GM18519 (cell line): Measurements from ENCODE around the gene PRLR.

Experiments used
- ATAC-seq: cut with Tn5 transposase; IDR thresholded peaks from one replicate; pipeline ENCODE4 v1.9.1; 2021; ENCODE audit warnings: mild to moderate bottlenecking, moderate library complexity; ENCODE audit not compliant: unreplicated experiment, low FRiP score

Gene PRLR

DNA sequence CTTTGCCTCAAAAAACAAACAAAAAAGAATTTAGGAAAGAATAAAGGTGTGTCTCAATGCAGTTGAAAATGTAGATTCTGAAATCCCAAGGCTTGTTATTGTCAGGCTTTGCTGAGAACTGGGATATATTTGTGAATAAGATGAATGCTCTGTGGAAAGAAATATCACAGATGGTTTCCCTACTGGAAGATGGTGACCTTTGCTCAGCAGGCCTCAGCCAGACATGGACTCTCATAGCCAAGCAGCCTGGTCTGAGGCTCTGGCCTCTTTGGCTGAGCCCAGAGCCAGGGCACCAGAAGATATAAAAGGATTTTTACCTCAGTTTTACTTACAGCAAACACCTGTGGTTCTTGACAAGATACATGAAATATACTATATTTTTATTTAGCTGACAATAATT lies 219.6 kb downstream of the PRLR start:
- no peak for ATAC-seq

DNA sequence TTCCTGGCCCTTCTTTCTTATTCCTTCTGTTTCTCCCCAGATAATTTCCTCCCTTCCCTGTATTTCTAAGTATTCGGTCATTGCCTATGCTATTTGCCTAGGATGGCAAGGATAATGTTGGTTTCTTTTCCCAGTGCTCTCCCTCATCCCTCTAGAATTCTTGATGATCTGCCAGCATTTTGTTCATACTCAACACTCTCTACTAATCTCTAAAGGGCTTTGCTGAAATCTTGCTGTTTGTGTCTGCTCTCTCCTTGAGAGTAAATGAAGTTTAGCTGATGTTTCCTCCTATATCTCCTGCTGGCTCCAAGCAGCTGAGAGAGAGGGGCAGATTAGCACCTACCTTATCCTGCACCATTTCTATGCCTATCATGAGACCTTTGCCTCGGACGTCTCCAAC lies 220.6 kb downstream of the PRLR start:
- ATAC-seq = no peak

DNA sequence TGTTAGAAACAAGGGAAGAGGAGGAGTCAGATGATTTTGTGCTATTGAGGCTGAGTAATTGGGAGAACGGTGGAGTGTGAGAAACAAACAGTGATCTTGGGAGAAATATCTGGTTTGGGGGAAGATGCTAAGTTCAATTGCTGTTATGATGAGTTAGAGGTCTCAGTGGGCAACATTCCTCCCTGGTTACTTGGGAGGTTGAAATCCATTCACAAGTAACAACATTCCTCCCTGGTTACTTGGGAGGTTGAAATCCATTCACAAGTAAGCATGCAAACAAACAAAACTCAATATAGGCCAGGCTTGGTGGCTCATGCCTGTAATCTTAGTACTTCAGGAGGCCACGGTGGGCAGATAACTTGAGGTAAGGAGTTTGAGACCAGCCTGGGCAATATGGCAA lies 221.3 kb downstream of the PRLR start:
- ATAC-seq = no peak

DNA sequence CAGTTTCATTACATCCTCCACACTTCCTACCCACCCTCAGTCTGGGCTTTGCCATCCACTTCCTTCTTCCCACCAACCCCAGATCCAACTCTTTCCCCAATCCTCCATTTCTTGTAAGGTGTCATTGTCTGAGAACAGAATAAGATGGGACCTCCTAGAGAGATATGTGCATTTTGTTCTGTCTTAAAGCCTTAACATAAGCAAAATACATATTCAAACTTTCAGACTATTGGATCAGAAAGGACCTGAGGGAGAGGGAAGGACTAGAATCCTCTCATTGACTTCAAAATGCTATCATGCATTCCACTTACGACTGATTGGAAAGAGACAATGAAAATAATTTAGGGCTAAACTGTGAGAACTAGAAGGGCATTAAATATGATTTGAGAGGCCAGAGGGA lies 225.5 kb downstream of the PRLR start:
- no peak for ATAC-seq

DNA sequence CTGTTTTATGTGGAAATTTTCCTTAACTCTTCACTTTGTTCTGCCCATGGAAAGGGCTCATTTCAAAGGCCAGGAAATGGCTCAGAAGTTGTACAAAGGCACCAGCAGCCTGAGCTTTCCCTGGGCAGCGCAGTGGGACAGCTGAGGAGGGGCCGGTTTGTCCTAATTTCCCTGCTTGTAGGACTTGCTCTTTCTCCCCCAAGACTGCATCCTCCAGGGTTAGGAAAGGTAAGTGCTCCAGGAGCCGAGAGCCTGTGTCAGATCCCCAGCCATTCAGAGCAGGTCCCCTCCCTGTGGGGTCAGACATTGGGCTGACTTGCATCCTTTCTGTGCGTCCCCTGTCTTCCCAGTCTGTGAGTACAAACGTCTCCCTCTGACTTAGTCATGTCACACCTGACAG lies 226.1 kb downstream of the PRLR start:
- ATAC-seq = no peak

DNA sequence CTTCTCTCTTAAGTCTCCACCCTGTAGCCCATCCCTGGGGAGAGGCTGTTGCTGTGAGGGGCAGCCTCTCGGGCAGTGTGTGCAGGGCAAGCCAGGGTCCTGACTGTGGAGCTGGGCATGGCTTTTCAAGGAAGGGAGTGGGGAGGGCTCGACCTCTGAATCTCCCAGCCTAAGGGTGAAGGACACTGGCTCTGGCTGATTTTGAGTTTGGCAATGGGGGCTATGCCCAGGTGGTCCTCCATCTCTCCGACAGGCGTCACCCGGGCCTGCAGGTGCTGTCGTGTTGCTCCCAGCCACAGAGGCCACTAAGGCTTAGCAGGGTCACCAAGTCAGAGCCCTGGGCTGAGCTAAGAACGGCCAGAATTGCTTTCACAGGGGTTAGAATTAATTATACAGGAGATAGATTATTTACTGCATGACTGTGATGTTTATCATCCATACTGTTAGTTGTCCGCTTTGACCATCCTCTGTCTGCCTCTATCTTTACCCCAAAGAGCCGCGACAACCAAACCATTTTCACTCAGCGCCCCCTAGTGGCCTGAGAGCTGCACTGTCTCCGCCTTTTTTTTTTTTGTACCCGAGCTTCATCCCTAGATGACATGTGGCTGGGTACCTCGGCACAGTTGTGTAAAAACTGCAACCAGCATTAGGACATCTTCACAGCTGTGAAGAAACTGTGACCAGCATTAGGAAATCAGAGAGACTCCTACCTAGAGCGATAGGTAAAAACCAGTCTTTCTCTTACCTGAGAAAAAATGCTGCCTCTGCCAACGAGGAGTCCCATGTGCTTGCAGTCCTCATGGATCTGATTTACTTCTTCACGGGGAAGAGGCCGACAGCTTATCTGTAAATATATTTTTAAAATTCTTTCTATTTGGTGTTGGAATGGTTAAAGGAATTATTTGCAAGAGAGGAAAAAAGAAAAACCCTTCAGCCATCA lies 227.0 kb downstream of the PRLR start:
- ATAC-seq = no peak

DNA sequence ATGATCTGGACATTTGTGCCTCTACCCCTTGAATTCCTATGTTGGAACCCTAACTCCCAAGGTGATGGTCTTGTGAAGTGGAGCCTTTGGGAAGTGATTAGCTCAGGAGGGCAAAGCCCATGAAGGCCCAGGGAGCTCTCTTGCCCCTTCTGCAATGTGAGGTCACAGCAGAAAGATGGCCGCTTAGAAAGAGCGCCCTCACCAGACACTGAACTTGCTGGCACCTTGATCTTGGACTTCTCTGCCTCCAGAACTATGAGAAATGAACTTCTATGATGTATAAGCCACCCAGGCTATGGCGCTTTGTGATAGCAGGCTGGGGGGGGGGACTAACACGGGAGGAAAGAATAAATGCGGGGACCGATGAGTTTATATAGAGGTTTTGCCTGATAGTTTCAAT lies 227.8 kb downstream of the PRLR start:
- ATAC-seq = no peak

DNA sequence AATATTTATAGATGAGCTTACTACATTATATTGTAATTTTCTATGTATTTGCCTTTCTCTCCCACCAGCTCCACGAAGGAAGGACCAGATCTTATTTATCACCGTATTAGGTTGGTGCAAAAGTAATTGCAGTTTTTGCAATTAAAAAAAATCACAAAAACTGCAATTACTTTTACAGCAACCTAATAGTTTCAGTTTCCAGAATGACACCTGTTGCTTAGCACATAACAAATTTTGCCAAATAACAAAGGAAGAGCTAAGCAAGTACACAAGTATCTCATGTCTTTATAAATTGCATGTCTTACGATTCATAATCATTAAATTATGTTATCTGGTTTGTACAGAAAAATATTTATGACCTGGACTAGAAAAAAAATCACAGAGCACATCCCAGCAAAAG lies 228.4 kb downstream of the PRLR start:
- ATAC-seq = no peak
